HG03108 (cell line): ENCODE measurements around the gene MCRS1.
A peak's percentile ranks its signal among the peaks of the same experiment; 100 is the strongest.
"Not testable (repeated sequence)": the region's sequence is repeated elsewhere in the genome, so short reads cannot be mapped to it uniquely, and the experiment has no call there.

ENCODE experiments used
- ATAC-seq: cut with Tn5 transposase; IDR thresholded peaks from one replicate; pipeline ENCODE4 v1.9.1; 2021; ENCODE audit warnings: moderate library complexity; ENCODE audit not compliant: unreplicated experiment

Gene MCRS1

GRCh38 chr12:49567611-49568441 is at the start of gene MCRS1:
Gene MCRS1 (minus strand): TSS chr12:49568142. CDS start chr12:49566731, 1,411 bp downstream.
- peak; percentile 65 for ATAC-seq

DNA sequence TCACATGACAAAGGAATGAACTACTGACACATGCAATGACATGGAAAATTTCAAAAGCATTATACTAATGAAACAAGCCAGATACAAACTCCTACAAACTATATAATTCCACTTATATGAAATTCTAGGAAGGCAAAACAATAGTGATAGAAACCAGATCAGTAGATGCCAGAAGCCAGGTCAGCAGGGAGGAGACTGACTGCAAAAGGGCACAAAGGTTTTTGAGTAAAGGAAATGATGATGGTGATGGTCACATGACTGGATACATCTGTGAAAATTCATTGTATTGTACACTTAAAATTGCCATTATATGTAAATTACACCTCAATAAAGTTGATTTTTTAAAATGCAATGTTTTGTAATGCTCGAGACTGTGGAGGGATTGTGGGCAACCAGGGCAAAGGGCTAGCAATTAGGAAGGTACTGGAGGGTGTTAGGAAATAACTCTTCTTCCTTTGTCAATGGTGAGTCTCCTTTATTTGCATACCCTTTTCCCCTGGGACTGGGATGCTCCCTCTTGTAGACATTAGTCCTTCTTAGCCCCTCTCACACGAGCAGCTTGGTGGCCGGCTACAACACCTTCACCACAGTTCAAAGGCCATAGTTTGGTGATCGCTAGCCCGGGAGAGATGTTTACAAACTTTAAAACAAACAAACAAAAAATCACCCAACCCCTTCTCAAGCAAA is 48.7 kb upstream of the MCRS1 start:
- no peak for ATAC-seq

GRCh38 chr12:49615725-49616124 is 47.8 kb upstream of the MCRS1 start:
- ATAC-seq = no peak

DNA sequence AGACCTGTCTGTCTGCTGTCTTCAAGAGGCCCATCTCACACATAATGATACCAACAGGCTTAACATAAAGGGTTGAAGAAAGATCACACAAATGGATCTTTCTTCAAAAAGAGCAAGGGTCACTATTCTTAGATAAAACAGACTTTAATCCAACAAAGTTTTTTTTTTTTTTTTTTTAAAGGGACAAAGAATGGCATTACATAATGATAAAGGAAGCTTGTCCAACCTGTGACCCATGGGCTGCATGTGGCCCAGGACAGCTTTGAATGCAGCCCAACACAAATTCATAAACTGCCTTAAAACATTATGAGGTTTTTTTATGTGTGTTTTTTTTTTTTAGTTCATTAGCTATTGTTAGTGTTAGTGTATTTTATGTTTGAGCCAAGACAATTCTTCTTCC is 44.3 kb upstream of the MCRS1 start:
- ATAC-seq = no peak

- ATAC-seq = not testable (repeated sequence)
Observed at GRCh38 chr12:49610785-49611184, 42.8 kb upstream of the MCRS1 start.

- no peak for ATAC-seq
Observed at GRCh38 chr12:49609875-49610154, 41.9 kb upstream of the MCRS1 start.

DNA sequence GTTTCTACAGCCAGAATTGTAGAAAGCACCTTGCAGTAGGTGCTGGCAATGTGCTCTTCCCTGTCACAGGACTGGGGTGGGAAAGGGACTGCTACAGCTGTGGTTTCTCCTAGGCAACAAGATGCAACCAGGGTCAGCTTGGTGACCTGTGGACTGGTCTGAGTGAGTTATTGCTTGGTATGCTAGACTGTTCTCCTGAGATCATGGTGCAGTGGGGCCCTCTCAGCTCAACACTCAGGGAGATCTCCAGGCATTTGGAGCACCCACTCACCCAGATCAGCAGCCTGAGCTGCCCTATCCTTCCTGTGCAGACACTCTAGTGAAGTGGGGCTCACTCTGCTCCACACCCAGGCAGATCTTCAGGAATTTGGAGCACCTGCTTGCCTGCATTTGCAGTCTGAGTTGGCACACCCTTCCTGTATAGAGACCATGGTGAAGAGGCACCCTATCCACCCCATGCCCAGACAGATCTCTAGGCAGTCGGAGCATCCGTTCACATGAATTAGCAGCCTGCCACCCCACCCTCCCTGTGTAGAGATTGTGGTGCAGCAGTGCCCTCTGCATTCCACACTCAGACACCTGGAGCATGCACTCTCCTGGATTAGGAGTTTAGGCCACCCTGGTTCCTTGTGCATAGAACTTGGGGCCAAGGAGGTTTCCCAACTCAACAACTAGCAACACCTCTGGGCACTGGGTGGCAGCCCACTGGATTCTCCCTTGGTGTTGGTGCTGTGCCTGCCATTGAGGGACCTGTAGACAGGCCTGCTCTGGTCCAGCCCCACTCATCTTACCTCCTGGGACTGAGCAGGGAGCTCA is 41.3 kb upstream of the MCRS1 start:
- no peak for ATAC-seq

- ATAC-seq = not testable (repeated sequence)
Observed at GRCh38 chr12:49605539-49605938, 37.6 kb upstream of the MCRS1 start, which contains the start of gene FAM186B. Gene FAM186B (minus strand): TSS chr12:49605639. CDS start chr12:49605477, 162 bp downstream.

DNA sequence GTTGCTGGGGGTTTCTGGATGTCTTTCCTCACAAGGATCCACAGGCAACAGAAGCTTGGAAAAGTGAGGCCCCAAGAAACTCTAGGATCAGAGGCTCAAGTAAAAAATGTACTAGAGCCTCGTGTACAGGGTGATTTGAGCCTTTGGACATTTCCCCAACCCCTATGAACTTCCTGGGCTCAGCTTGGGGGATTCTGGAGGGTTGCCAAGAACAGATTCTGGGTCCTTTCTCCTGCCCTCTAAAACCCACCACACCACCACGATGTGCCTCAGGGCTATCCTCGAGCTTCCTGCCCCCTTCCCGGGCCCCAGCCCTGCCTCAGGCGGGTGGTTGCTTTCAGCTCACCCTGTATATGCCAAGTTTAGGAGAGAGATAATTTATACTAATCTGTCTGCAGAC is 36.9 kb upstream of the MCRS1 start:
- no peak for ATAC-seq

GRCh38 chr12:49603721-49604120 is 35.8 kb upstream of the MCRS1 start:
- no peak for ATAC-seq

- ATAC-seq = no peak
Observed at GRCh38 chr12:49599961-49600360, 32.0 kb upstream of the MCRS1 start.

DNA sequence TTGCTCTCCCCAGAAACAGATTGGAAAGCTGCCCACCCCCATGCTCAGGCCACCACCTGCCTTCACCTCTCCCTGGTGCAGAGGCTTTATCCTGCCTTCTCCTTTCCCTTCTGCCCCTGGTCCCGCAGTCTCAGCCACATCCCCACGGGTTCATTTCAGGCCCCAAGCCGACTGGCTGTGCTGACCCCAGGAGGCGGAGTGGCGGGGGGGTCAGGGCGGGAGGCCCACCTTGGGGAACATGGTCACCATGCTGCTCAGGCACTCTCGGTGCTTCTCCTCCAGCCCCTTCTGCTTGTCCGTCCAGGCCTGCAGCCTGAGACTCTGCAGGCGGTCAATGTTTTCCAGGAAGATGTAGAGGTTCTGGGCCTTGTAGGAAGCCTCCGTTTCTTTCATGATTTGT is 30.6 kb upstream of the MCRS1 start:
- ATAC-seq = no peak

DNA sequence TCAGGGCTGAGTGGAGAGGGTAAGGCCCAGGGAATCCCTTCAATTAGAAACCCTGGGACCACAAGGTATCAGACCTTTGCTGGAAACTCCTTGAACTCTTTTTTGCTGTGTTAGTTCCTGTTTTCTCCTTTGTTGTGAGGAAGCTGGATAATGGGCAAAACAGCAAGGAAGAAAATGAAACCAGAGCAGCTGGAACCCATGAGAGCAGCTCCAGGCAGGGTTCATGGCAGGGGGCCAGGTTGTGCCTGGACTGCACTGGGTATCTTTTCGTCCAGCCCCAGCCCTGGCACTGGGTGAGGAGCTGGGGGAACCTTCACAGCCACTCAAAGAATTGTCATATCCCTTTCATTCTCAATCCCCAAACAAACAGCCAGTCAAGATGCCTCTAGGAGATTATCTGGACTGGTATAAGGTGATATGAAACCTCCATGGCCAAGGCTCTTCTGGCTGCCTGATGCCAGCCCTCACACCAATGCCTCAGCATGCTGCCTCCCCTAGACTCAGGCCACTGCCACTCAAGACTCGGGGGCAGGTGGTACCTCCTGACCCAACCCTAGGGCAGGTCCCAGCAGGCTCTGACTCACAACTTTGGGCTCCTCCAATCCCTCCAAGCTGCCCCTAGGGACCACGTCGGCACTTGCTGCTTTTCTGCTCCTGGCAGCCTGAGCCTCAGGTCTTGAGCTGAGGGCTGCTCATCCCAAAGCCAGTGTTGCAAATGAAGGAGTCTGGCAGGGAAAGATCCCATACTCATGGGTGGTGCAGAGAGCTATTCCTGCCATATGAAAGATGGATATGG is 21.0 kb upstream of the MCRS1 start:
- no peak for ATAC-seq

DNA sequence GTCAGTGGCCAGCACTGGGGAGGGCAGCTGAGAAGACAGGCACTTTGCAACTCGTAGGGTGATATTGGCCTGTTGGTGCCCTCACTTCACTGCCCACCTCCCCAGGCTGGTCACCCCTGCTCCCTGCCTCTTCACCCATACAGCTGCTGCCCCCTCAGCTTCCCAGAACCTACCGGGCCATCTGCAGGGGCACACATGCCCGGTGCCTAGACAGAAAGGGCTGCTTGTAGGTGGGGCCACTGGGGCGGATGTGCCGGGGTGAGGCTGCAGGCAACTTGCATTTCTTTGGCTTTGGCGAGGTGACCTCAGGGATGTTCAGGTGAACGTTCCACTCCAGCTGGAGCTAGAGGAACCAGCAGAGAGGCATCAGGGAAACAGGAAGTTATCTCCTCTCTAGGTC is 20.3 kb upstream of the MCRS1 start:
- no peak for ATAC-seq

DNA sequence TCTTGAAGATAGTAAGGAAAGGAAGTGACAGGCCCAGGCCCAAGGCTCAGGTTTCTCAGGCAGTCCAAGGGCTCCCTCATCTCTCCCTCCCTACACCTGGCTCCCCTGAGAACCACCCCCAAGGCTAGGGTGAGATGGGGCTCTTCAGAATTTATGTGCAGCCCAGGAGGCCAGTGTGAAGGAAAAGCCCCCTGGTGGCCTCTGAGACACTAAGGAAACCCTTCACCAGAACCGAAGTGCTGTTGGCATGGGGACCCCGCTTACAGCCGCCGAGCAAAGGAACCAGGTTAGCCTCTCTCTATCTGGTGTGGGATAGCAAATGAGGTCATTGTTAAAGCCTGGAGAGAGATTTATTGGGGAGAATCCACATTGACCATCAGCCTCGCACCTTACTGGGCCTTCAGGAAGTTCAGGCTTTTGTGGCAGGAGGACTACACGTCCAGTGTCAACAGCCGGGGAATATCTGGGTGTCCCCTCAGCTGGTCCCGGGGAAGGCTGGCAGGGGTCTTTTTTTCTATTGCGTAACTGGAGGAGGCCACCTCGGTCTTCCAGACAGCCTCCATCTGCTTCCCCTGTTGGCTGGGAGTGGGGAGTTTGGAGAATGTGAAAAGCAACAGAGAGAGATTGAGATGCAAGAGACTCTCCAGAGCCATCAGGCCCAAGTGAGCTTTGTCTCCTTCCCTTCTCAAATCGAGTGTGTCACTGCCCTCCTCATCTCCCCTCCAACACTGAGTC is 19.4 kb upstream of the MCRS1 start:
- ATAC-seq = no peak

DNA sequence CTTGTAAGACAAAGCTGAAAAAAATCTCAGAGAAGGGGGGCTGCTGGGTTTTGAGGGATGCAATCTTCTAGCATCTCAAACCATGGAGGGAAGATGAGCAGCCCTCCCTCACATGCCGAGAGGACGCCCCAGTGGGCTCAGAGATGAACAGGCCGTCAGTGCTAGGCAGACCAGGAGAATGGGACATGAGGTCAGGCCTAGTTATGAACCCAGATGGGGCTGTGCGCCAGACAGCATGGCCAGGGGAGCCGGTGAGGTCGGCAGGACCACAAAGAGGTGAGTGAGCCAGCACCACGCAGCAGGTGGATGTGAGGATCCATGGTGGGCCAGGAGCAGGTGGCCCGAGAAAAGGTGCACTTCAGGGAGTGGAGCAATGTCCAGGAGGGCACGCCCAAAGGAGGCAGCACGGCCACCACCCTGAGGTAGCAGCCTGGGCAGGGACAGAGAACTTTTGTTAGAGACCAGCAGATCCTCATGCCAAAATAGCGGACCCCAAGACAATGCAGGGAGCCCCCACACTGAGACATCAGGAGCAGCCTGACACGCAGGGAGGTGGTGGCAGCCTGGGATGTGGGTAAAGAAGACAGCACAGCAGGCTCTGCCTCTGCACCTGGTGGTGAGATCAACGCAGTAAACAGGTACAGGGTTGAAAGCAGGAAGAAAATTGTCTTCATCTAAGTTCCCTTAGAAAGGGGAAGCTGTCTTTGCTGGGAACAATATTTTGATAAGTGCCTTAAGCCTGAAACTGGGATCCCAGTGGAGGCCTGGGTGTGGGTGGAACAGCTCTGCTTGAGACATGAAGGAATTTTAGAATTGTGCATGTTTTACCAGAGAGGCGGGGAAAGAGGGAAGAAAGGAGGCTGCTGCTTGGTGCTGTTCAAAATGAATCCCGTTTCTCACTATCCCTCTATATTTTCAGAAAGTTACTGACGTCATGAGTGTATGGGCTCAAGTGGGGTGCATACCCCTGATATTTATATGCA is 17.8 kb upstream of the MCRS1 start:
- no peak for ATAC-seq

- ATAC-seq = no peak
Observed at GRCh38 chr12:49584591-49584990, 16.6 kb upstream of the MCRS1 start.

- no peak for ATAC-seq
Observed at GRCh38 chr12:49583366-49584094, 15.6 kb upstream of the MCRS1 start.
